ENCODE data around the gene DSP.

DSP gene

GRCh38 chr6:7541175-7542064, at the start of gene DSP:
TSS of gene DSP (plus strand) at chr6:7541671. CDS start at chr6:7541916, 245 bp downstream.
- DNase-seq, result peak; percentile 68

- DNase-seq, result no peak
Observed at GRCh38 chr6:7493866-7494265, 47.6 kb upstream of the DSP start.

- no peak for DNase-seq
Observed at GRCh38 chr6:7494638-7495037, 46.8 kb upstream of the DSP start.

GRCh38 chr6:7496266-7496875, 45.1 kb upstream of the DSP start:
- no peak for DNase-seq

- DNase-seq, result no peak
Observed at GRCh38 chr6:7500752-7501282, 40.7 kb upstream of the DSP start.

- DNase-seq, result no peak
Observed at GRCh38 chr6:7502743-7503142, 38.7 kb upstream of the DSP start.

- no peak for DNase-seq
Observed at GRCh38 chr6:7504041-7504440, 37.4 kb upstream of the DSP start.

GRCh38 chr6:7505189-7505699, 36.2 kb upstream of the DSP start:
- DNase-seq, result peak; percentile 83

GRCh38 chr6:7507600-7507999, 33.9 kb upstream of the DSP start:
- no peak for DNase-seq

- DNase-seq, result no peak
Observed at GRCh38 chr6:7512320-7512719, 29.2 kb upstream of the DSP start.

- no peak for DNase-seq
Observed at GRCh38 chr6:7513529-7513928, 27.9 kb upstream of the DSP start.

GRCh38 chr6:7515363-7515762, 26.1 kb upstream of the DSP start:
- DNase-seq, result no peak

GRCh38 chr6:7518877-7519276, 22.6 kb upstream of the DSP start:
- no peak for DNase-seq

GRCh38 chr6:7522873-7523272, 18.6 kb upstream of the DSP start:
- DNase-seq, result no peak

GRCh38 chr6:7523922-7524321, 17.5 kb upstream of the DSP start:
- DNase-seq, result no peak

- DNase-seq, result no peak
Observed at GRCh38 chr6:7526755-7527154, 14.7 kb upstream of the DSP start.

GRCh38 chr6:7528565-7528964, 12.9 kb upstream of the DSP start:
- DNase-seq, result no peak

GRCh38 chr6:7529141-7529540, 12.3 kb upstream of the DSP start:
- no peak for DNase-seq

- DNase-seq, result no peak
Observed at GRCh38 chr6:7532232-7532631, 9.2 kb upstream of the DSP start.

- DNase-seq, result no peak
Observed at GRCh38 chr6:7532821-7533220, 8.7 kb upstream of the DSP start.

GRCh38 chr6:7534192-7534591, 7.3 kb upstream of the DSP start:
- no peak for DNase-seq

GRCh38 chr6:7535498-7535897, 6.0 kb upstream of the DSP start:
- no peak for DNase-seq

- DNase-seq, result no peak
Observed at GRCh38 chr6:7537565-7538174, 3.8 kb upstream of the DSP start.

- no peak for DNase-seq
Observed at GRCh38 chr6:7538484-7538883, 3.0 kb upstream of the DSP start.
